HG03460 (cell line): ENCODE measurements around the gene NDUFV2.
"Not testable (repeated sequence)": the region's sequence is repeated elsewhere in the genome, so short reads cannot be mapped to it uniquely, and the experiment has no call there.

ENCODE experiments used
- ATAC-seq: cut with Tn5 transposase; IDR thresholded peaks from one replicate; pipeline ENCODE4 v1.9.1; 2021; ENCODE audit not compliant: unreplicated experiment

The NDUFV2 gene

GRCh38 chr18:9147440-9148202 lies 45.1 kb downstream of the NDUFV2 start:
- peak; percentile 39 for ATAC-seq

DNA sequence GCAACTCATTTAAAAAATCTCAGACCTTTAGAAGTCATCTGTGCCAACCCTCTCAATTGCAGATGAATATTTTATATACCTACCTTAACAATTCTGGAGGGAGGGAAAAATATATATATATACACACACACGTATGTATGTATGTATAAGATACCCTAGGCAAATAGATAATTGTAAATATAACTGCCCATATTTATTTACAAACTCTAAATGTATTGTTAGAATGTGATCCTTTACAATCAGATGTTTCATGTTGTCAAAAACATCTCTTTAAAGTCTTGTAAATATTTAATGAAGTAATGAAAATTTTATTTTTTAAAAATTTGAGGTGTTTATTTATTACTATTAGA lies 45.7 kb downstream of the NDUFV2 start:
- ATAC-seq: no peak

DNA sequence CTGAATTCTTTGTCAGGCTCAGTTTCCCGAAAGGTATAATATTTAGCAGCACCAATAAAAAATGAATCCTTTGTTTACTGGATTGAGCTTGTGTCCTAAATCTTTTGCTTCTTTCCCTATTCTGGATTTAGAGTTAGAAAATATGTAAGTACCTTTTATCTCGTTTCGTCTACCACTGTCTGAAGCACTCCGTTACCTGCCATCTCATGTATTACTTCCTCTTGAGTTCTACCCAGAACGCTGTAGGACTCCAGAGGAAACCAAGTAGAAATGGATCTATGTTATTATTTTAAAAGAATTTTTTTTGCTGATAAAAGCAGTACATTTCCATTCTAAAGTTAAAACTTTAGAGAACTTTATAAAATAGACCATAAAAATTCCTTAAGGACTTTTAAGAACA lies 47.6 kb downstream of the NDUFV2 start:
- no peak for ATAC-seq

DNA sequence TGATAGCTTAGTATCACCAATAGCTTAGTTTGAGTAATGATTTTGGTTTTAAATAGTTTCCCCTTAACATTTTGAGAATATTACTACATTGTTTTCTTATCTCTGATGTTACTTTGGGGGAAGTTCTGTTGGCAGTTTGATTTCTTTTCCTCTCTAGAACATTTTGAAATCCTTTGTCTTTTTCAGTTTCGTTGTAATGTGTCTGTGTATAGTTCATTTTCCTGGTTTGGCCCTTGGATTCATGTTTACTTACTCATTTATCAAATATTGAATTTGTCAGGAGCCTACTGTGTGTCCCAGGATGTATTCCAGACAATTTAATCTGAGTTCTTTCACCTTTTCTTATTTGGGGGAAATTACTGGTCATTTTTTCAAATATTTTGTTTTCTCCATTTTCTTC lies 50.8 kb downstream of the NDUFV2 start:
- ATAC-seq: no peak

- ATAC-seq: no peak
Observed at GRCh38 chr18:9156604-9157249, 54.2 kb downstream of the NDUFV2 start.

- ATAC-seq: no peak
Observed at GRCh38 chr18:9157806-9158205, 55.3 kb downstream of the NDUFV2 start.

DNA sequence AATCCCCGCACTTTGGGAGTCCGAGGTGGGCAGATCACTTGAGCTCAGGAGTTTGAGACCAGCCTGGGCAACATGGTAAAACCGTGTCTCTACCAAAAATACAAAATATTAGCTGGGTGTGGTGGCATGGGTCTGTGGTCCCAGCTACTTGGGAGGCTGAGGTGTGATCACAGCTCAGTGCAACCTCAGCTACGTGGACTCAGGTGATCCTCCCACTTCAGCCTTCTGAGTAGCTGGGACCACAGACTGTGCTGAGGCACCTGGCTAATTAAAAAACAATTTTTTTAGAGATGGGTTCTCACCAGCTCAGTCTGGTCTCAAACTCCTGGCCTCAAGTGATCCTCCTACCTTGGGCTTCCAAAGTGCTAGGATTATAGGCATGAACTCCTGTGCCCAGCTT lies 57.5 kb downstream of the NDUFV2 start:
- ATAC-seq: no peak

GRCh38 chr18:9162663-9163062 lies 60.2 kb downstream of the NDUFV2 start:
- not testable (repeated sequence) for ATAC-seq

GRCh38 chr18:9164149-9164548 lies 61.6 kb downstream of the NDUFV2 start:
- not testable (repeated sequence) for ATAC-seq

- not testable (repeated sequence) for ATAC-seq
Observed at GRCh38 chr18:9165883-9166282, 63.4 kb downstream of the NDUFV2 start.

- not testable (repeated sequence) for ATAC-seq
Observed at GRCh38 chr18:9169515-9169914, 67.0 kb downstream of the NDUFV2 start.

DNA sequence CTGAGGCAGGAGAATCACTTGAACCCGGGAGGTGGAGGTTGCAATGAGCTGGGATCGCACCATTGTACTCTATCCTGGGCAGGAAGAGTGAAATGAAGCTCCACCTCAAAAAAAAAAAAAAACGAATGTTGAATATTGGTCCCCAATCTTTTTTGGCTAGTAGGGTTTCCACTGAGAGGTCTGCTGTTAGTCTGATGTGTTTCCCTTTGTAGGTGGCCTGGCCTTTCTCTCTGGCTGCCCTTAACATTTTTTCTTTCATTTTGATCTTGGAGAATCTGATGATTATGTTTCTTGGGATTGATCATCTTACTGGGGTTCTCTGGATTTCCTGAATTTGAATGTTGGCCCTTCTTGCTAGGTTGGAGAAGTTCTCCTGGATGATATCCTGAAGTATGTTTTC lies 69.4 kb downstream of the NDUFV2 start:
- ATAC-seq: not testable (repeated sequence)

DNA sequence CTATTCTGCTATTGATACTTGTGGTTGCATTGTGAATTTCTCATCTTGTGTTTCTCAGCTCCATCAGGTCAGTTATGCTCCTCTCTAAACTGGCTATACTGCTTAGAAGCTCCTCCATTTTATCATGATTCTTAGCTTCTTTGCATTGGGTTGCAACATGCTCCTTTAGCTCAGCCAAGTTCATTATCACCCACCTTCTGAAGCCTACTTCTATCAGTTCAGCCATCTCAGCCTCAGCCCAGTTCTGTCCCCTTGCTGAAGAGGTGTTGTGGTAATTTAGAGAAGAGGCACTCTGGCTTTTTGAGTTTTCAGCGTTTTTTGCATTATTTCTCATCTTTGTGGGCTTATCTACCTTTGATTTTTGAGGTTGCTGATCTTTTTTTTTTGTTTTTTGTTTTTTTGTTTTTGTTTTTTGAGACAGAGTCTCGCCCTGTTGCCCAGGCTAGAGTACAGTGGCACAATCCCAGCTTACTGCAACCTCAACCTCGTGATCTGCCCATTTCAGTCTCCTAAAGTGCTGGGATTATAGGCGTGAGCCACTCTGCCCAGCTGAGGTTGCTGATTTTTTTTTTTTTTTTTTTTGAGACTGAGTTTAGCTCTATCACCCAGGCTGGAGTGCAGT lies 70.1 kb downstream of the NDUFV2 start:
- no peak for ATAC-seq

DNA sequence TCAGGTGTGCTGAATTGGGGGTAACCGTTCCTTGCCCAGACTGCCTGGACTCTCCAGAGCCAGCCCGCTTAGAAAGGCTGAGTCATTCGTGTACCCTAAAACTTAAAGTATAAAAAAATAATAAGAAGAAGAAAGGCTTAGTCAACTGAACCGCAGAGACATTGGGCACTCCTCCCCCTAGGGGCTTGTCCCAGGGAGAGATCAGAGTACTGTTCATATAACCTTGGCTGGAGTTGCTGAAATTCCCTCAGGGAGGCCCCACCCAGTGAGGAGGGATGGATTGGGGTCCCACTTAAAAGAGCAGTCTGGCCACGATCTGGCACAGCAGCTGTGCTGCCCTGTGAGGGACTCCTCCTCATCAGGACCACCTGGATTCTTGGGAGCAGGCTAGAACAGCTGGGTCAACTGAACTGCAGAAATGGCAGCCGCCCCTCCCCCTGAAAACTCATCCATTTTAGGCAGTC lies 71.3 kb downstream of the NDUFV2 start:
- ATAC-seq: no peak

GRCh38 chr18:9174302-9174701 lies 71.8 kb downstream of the NDUFV2 start:
- no peak for ATAC-seq

DNA sequence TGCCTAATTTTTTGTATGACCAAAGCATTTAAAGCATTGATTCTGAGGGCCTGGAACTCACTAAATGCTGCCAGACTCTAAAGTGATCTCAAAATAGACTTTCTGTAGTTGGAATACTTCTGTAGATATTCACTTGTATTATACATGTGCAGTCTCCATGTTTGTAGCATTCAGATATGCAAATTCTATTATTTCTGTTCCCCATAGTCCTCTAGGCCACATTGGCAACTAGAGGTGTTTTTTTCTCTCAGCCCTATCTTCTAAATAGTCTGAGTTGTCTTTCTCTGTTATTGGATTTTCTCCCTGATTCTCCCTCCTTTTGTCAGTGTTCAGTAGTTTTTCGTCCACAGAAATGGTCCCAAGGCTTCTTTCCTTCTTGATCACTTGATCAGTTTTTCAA lies 72.6 kb downstream of the NDUFV2 start:
- ATAC-seq: no peak

GRCh38 chr18:9177031-9177430 lies 74.5 kb downstream of the NDUFV2 start:
- no peak for ATAC-seq

- no peak for ATAC-seq
Observed at GRCh38 chr18:9177466-9177865, 75.0 kb downstream of the NDUFV2 start.

DNA sequence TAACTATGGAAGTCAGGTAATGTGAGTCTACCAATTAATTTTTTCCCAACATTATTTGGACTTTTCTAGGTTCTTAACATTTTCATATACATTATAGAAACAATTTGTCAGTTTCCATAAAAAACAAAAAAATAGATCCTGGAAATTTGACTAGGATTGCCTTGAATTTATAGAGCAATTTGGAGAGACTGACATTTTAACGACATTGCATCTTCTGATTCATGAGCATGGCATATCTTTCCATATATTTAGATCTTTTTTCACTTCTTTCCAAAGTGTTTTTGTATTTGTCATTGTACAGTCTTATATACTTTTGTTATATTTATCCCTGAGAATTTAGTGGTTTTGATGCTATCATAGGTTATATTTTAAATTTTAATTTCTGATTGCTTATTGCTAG lies 76.1 kb downstream of the NDUFV2 start:
- ATAC-seq: no peak

DNA sequence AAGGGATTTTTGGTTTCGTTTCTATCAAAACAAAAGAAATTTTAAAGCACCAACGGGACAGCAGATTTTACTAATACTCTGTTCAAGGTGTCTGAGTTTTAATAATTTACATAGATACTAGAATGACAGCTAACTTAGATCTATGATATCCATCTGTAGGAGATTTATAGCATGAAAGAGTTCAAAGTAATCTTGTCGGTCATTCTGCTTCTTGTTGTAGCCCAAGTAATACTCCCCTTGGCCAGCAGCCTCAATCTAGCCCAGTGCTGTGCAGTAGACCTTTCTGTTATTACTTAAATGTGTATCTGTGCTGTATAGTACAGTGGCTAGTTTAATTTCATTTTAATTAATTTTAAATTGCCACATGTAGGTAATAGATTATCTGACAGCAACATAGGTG lies 78.8 kb downstream of the NDUFV2 start:
- ATAC-seq: no peak

- ATAC-seq: no peak
Observed at GRCh38 chr18:9182852-9183399, 80.4 kb downstream of the NDUFV2 start.
